ENCODE data around the gene BHLHA15.

Gene BHLHA15

DNA sequence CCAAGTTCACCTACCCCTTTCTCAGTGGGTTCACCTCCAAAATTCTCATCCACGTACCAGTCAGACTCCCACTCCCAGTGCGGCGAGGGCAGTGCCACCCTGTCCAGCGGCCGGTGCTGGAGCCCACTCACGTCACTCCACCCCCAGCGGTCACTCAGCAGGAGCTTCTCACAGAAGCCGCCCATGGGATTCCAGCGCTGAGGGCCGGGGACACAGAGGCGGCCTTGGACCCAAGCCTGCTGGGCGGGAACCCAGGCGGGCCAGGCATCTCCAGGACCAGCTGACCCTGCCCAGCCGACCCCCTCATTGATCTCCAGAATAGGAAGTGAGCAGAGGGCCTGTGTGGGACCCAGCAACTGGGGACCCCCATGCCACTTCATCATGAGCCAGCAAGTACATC lies 33.6 kb downstream of the BHLHA15 start:
- no peak for DNase-seq (ENCODE audit: low spot score)

DNA sequence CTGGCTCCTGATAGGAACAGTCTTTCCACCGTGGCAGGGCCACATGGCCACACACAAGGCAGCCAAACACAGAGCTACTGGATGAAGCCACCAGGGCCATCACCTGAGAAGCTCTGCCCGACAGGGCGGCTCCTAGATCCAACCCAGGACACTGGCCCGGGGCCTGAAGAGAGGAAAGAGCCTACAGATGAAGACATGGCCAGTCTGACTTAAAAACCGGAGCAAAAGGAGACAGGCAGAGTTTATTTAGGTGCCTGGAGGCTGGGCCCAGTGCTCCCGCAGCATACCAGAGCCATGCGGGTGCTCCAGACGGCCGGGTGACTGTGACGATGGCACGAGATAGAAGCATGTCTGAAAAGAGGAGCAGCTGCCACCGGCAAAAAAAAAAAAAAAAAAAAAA lies 36.9 kb downstream of the BHLHA15 start:
- DNase-seq (ENCODE audit: low spot score), result no peak

DNA sequence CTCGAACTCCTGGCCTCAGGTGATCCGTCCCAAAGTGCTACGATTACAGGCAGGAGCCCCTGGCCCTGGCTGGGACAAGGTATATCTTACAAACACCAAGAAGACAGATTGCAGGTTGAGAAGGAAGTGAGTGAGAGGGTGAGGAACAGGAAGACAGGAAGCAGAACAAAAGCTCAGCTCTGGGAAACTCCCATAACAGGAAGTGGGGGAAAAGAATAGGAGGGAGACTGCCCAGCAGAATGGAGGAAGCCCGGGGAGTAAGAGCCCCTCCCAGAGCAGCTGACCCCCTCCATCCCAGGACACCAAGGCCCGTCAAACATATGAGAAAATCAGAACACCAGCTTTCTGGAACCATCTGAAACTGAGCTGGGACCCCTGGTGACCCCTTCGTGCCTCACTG lies 37.9 kb downstream of the BHLHA15 start:
- DNase-seq (ENCODE audit: low spot score), result no peak

DNA sequence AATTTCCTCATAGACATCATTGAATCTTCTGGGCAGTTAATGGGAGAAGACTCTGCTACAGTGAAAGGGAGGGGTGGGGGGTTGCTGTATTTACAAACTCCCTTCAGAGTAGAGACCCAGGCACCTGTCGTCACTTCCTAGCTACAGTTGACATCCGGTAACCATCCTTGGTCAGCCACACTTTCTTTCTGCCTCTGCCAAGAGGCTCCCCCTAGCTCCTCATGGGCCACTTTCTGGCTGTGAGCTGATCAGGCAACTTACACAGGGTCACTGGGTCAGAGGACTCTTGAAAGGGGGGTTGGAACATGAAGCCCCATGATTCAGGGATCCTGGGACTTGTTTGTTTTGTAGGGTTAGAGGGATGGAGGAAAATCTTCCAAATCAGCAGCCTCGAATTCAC lies 39.5 kb downstream of the BHLHA15 start:
- DNase-seq (ENCODE audit: low spot score), result no peak

DNA sequence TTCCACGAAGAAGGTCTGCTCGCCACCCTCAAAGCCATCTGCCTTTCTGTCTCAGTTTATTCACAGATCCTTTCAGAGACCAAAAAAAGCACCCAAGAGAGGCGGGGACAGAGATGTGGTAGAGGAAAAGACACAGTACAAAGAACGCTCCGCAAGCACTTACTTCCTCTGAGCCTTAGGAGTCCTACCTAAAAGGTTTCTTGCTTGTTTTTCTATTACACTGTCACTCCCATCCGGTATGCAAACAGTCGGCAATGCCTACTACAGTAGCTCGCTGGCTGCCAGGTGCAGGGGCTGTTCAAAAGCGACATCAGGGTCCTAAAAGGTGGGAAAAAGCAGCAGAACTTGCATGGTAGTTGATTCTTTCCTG lies 40.0 kb downstream of the BHLHA15 start:
- DNase-seq (ENCODE audit: low spot score), result no peak

DNA sequence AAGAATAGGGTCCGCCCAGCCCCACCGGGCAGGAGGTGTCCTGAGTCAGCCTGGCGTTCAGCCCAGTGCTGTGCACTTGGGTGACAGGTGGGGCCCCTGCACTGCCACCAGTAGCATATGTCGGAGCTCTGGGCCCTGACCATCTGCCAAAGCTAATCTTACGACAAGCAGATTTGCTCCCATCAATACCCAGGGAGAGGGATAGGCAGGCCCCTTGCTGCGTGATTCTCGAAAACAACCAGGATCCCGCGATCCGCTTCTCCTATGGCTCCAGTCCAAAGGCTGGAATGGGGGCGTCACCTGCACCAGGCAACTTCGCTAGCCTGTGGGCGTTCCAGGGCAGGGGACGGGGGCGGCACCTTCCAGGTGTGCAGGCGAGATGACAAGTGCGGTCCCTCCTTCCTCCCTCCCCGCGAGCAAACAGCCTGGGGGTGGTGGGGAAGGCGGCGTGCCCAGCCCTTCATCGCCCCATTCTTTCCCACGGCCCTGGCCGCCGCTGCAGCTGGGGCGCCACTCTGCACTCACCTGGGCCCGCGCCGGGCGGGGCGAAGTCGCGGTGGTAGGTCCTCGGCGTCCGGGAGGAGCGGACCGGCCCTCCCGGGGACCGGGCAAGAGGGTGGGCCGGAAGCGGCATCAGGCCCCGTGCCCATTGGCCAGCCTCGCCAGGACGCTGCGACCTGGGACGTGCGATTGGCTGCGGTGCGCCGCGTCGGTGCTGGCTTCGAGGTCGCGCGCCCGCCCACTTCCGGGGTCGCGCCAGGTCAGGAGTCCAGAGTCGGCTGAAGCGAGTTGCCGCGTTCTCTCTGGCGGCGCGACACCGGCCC lies 40.6 kb downstream of the BHLHA15 start, which contains the start of gene TECPR1:
TSS of gene TECPR1 (minus strand) at position 632 of the 824 bp plus-strand sequence. CDS start 6,086 bp downstream, outside the sequence.
- peak; percentile 94 for DNase-seq (ENCODE audit: low spot score)

DNA sequence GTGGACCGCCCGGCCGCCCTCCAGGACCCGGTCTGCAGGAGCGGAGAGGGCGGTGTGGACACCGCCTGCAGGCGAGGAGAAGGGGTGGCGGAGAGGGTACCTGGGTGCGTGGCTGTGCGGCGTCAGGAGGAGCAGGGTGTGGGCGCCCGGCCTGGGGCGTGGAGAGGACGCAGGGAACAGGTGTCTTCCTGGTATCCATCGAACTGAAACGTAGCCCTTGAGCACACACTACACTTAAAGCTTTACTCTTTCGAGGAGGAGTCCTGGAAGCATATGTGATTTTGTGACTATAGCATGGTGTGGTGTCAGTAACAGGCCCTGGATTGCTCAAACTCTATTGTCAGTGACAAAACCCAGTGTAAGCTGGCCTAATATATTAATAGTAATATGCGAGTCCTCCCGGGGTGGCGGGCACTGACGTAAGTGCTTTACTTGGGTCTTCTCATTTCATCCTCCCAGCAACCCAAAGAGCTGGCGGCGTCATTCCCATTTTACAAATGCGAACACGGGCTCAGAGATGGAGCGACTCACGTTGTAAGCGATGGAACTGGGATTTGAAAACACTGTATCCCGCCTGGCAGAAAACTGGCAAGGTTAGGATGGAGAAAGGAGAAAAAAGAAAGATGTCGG lies 41.3 kb downstream of the BHLHA15 start:
- no peak for DNase-seq (ENCODE audit: low spot score)

DNA sequence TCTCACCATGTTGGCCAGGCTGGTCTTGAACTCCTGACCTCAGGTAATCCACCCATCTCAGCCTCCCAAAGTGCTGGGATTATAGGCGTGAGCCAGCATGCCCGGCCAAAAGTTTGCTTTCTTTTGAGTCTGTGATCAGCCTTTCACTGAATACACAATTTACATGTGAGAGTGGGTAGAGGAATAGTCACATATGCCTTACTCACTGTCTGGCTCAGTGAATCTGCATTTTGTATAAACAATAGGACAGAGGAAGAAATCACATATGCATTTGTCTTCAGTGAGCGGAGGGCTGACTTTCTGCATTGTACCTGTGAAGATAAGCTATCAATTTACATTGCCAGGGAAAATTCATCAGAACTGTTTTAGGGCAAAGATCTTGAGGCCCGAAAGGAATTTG lies 43.3 kb downstream of the BHLHA15 start:
- no peak for DNase-seq (ENCODE audit: low spot score)

DNA sequence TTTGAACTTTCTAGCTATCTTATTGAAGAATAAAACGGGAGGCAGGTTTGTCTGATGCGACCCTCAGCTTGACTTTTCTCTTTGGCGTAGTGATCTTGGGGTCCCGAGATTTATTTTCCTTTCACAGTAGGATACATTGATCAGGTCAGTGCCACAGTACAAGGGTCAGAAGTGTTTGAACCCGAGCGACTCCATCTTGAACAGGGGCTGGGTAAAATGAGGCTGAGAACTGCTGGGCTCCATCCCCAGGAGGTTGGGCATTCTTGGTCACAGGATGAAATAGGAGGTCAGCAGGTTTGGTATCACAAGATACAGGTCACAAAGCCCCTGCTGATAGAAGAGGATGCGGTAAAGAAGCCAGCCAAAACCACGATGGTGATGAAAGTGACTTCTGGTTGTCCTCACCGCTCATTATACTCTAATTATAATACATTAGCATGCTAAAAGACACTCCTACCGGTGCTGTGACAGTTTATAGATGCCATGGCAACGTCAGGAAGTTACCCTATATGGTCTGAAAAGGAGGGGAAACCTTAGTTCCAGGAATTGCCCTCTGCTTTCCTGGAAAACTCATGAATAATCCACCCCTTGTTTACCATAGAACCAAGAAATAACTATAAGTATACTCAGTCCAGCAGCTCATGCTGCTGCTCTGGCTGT lies 43.8 kb downstream of the BHLHA15 start:
- DNase-seq (ENCODE audit: low spot score), result no peak

DNA sequence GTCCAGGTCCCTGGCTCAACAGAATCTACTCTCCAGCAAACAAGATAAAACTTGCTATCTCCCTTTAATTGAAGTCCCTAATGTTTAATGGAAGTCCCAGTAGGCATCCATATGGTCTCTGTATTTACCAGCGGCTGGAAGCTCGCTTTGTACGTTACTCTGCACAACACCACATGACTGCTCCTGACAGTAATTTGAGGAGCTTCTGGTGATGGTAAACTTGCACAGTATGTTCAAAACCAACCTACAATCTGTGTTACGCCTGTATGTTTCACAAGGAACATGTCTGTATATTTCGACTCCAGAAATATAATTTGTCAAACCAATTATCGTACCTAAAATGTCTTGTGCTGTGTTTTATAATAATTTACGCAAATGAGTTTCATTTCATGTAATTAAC lies 45.2 kb downstream of the BHLHA15 start:
- no peak for DNase-seq (ENCODE audit: low spot score)

DNA sequence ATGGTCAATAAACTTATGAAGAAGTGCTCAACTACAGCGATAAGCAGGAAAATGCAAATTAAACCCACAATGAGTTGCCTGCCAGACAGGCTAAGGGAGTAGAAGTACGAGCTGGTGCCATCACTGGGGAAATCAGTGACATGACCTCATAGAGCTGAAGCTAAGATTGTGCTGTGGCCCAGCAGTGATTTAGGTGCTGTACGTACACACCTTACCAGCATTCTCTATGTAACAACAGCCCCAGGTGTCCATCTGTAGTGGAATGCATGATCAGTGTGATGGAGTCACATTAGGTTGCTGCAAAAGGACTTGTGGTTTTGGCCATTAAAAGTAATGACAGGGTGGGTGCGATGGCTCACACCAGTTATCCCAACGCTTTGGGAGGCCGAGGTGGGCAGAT lies 46.5 kb downstream of the BHLHA15 start:
- no peak for DNase-seq (ENCODE audit: low spot score)
